Vagina (tissue), 2 donors: ENCODE data around the gene RNF7.

Experiments
- POLR2AphosphoS5 ChIP-seq, 2 donors: sonication (generic); formaldehyde crosslinking; IDR thresholded peaks; one replicate each; pipeline ENCODE4 v1.9.0; 2017; ENCODE audit warnings: antibody characterized with exemption in 2 of 2, mild to moderate bottlenecking in 2 of 2, low read depth in 1 of 2; ENCODE audit not compliant: insufficient read depth in 1 of 2
- TF ChIP-seq, protein P1 (sequence below), 3 experiments: fragments of 450-650 bp in 2 of 3; fragments of 200-600 bp in 1 of 3; sonication (generic) in 1 of 3; IDR thresholded peaks; one replicate each; pipeline ENCODE4 v1.5.1; 2017 to 2019; ENCODE audit warnings: antibody characterized with exemption in 3 of 3, mild to moderate bottlenecking in 2 of 3, moderate library complexity in 2 of 3

DNA sequence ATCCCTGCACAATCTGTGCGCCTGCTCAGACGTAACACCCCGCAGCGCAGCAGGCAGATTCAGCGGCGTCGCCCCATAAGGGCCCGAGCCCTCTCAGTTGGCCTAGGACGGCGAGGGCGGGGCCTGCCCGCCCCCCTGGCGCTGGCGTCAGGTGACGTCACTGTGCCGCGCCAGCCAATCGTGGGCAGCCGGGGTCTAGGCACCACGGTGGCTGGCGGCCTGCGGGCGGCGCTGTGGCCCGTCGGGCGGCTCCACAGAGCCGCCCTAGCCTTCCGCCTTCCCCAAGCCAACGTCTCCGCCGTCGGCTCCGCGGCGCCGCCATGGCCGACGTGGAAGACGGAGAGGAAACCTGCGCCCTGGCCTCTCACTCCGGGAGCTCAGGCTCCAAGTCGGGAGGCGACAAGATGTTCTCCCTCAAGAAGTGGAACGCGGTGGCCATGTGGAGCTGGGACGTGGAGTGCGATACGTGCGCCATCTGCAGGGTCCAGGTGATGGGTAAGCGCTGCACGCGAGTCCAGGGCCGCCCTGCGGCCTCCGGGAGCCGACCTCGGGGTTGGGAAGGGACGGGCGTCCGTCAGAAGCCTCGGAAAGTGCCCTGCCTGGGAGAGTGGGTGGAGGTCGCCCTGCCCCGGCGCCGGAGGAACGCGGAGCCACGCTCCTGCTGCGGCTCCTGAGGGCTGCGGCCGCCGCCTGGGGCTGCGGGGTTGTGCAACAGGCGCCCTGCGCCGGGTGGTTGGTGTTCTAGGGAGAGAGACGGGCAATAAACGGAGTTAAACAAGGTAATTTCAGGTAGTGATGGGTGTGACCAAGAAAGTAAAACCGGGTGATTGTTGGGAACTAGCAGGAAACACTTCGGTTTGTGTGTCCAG lies at the start of gene RNF7:
- TF ChIP-seq, protein P1, sequence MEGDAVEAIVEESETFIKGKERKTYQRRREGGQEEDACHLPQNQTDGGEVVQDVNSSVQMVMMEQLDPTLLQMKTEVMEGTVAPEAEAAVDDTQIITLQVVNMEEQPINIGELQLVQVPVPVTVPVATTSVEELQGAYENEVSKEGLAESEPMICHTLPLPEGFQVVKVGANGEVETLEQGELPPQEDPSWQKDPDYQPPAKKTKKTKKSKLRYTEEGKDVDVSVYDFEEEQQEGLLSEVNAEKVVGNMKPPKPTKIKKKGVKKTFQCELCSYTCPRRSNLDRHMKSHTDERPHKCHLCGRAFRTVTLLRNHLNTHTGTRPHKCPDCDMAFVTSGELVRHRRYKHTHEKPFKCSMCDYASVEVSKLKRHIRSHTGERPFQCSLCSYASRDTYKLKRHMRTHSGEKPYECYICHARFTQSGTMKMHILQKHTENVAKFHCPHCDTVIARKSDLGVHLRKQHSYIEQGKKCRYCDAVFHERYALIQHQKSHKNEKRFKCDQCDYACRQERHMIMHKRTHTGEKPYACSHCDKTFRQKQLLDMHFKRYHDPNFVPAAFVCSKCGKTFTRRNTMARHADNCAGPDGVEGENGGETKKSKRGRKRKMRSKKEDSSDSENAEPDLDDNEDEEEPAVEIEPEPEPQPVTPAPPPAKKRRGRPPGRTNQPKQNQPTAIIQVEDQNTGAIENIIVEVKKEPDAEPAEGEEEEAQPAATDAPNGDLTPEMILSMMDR (IDR thresholded peaks at IDR 0.05) = peak; percentile 73 to 93 (median 87)
- TF ChIP-seq POLR2AphosphoS5 (IDR thresholded peaks at IDR 0.05; ENCODE audit: insufficient read depth in 1 of 2, low read depth in 1 of 2) = peak; percentile 80 to 90
